ENCODE measurements around the gene UQCC5.

DNA sequence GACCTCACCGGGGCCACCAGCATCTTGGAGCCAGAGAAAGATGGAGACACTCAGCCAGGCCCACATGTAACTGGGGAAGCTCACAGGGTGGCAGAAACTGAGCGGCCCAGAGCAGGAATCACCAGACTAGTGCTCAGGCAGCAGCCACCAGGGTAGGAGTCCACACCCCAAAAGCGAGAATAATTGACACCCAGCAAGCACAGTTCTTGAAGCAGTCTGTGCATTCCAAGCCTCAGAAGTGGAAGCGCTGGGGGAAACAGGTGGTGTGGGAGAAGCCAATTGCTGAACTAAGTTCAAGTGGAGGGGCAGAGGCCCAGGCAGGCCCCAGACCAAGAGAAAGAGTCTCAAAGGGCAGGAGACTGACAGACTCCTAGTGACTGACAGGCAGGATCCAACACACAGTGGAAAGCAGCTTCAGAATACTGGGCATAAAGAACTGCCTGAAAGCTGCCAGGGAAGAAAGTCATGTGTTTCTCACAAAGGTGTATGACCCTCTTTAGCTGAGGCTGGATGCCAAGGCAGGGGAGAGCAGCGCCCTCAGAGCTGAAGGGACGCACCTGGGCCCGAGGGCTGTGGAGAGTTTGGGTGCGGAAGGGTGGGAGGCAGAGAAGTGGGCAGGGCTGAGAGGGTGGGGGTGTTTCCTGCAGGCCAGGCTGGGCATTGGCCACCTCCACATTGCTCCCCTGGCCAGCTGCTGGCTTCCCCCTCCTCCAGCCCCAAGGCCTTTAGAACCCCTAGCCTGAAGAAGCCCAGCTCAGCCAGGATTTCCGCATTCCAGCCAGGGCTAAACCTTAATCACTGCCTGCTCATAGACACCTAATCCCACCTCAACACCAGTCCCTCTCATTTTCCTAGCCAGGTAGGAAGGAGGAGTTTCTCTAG, 10.5 kb upstream of the UQCC5 start:
- TF ChIP-seq, protein P1, sequence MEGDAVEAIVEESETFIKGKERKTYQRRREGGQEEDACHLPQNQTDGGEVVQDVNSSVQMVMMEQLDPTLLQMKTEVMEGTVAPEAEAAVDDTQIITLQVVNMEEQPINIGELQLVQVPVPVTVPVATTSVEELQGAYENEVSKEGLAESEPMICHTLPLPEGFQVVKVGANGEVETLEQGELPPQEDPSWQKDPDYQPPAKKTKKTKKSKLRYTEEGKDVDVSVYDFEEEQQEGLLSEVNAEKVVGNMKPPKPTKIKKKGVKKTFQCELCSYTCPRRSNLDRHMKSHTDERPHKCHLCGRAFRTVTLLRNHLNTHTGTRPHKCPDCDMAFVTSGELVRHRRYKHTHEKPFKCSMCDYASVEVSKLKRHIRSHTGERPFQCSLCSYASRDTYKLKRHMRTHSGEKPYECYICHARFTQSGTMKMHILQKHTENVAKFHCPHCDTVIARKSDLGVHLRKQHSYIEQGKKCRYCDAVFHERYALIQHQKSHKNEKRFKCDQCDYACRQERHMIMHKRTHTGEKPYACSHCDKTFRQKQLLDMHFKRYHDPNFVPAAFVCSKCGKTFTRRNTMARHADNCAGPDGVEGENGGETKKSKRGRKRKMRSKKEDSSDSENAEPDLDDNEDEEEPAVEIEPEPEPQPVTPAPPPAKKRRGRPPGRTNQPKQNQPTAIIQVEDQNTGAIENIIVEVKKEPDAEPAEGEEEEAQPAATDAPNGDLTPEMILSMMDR (IDR thresholded peaks at IDR 0.05) = no peak
- TF ChIP-seq POLR2A (IDR thresholded peaks at IDR 0.05) (peak in 1 of 4 donors; percentile 50), POLR2AphosphoS5 (IDR thresholded peaks at IDR 0.05) (no peak), EP300 (IDR thresholded peaks at IDR 0.05) (no peak)

Measured in upper lobe of left lung (tissue), 4 donors.